PC-9 (cell line): Measurements from ENCODE around the gene PPM1K. TPM values are rescaled to one million over a fixed set of nuclear protein-coding genes. Genes with fewer than 3 reads are reported as not detected.
"Not testable (repeated sequence)": the region's sequence is repeated elsewhere in the genome, so short reads cannot be mapped to it uniquely, and the experiment has no call there.

Experiments
- BruUV-seq: library from RNA; stranded (reverse); fragments of 400-500 nt; replicated peaks from 2 replicates; lab custom pipeline; 2021; lab: Mats Ljungman, UMichigan
- CTCF ChIA-PET: fragments of 300-600 bp; sonication (Branson Sonifier 250); formaldehyde crosslinking; loops from one replicate; lab custom pipeline; 2022; ENCODE audit warnings: antibody characterized with exemption; lab: Charles Lee
- POLR2A ChIA-PET: fragments of 300-600 bp; sonication (Branson Sonifier 250); formaldehyde crosslinking; loops from one replicate; lab custom pipeline; 2022; ENCODE audit warnings: antibody characterized with exemption; ENCODE audit not compliant: unreplicated experiment; lab: Charles Lee
- DNase-seq, 2 experiments: peaks; one replicate each; pipeline versions ENCODE4 v3.0.0 to v3.0.0-alpha.2; 2015 to 2022; ENCODE audit warnings: mixed read lengths in 1 of 2
- H2AFZ ChIP-seq: fragments of 200-600 bp; sonication (generic); 2 replicates; pipeline ENCODE4 v1.8.1; 2017; ENCODE audit warnings: antibody characterized with exemption
- H3F3A ChIP-seq: fragments of 200-600 bp; sonication (generic); 2 replicates; pipeline ENCODE4 v1.8.1; 2017; ENCODE audit warnings: antibody characterized with exemption, mild to moderate bottlenecking, low read depth; ENCODE audit not compliant: insufficient read depth
- H3K27ac ChIP-seq: fragments of 200-600 bp; sonication (generic); 2 replicates; pipeline ENCODE4 v1.6.1; 2016; ENCODE audit warnings: mixed run types
- H3K27me3 ChIP-seq: fragments of 200-600 bp; sonication (generic); 2 replicates; pipeline ENCODE4 v1.6.1; 2016; ENCODE audit warnings: low read depth, mixed run types; ENCODE audit not compliant: insufficient read depth
- H3K36me3 ChIP-seq: fragments of 200-600 bp; sonication (generic); 2 replicates; pipeline ENCODE4 v1.6.1; 2016; ENCODE audit warnings: low read depth, mixed run types
- H3K4me1 ChIP-seq: fragments of 200-600 bp; sonication (generic); replicated peaks from 2 replicates; pipeline ENCODE4 v1.6.1; 2016; ENCODE audit warnings: mixed run types; ENCODE audit not compliant: insufficient read depth
- H3K4me2 ChIP-seq: fragments of 200-600 bp; sonication (generic); 2 replicates; pipeline ENCODE4 v1.6.1; 2017; ENCODE audit warnings: mixed run types
- H3K4me3 ChIP-seq: fragments of 200-600 bp; sonication (generic); 2 replicates; pipeline ENCODE4 v1.6.1; 2016; ENCODE audit warnings: mixed run types
- H3K79me2 ChIP-seq: fragments of 200-600 bp; sonication (generic); 2 replicates; pipeline ENCODE4 v1.6.1; 2017; ENCODE audit warnings: low read depth, mixed run types
- H3K9me2 ChIP-seq: fragments of 200-600 bp; sonication (generic); 2 replicates; pipeline ENCODE4 v1.8.1; 2017; ENCODE audit warnings: mild to moderate bottlenecking; ENCODE audit not compliant: insufficient read depth
- H3K9me3 ChIP-seq: fragments of 200-600 bp; sonication (generic); 2 replicates; pipeline ENCODE4 v1.8.1; 2016; ENCODE audit warnings: low read depth; ENCODE audit not compliant: insufficient read depth
- H4K20me1 ChIP-seq: fragments of 200-600 bp; sonication (generic); 2 replicates; pipeline ENCODE4 v1.8.1; 2017; ENCODE audit not compliant: insufficient read depth
- EZH2 ChIP-seq: fragments of 200-600 bp; sonication (generic); IDR thresholded peaks from 2 replicates; pipeline ENCODE4 v1.8.0; 2017; ENCODE audit warnings: antibody characterized with exemption, low read depth
- intact Hi-C: fragments of 100-400 bp; cut with micrococcal nuclease; formaldehyde crosslinking; loops from one replicate; pipeline ENCODE4 v1.10.0; 2022; ENCODE audit not compliant: unreplicated experiment
- total RNA-seq: library from RNA; stranded (reverse); gene quantifications from 2 replicates; pipeline ENCODE4 v1.2.3, GENCODE V29; 2021
- TF ChIP-seq, protein P1 (sequence below): fragments of 200-600 bp; sonication (generic); conservative IDR thresholded peaks from 2 replicates; pipeline ENCODE4 v1.6.1; 2017; ENCODE audit warnings: mixed run types, antibody characterized with exemption, mild to moderate bottlenecking, moderate library complexity

The PPM1K gene
- total RNA-seq, 1 experiment from 2014 or later = 5.7 TPM

GRCh38 chr4:88315460-88316017 lies 31.2 kb upstream of the PPM1K start:
- BruUV-seq = no TSS peak
- H3K79me2 ChIP-seq = no peaks in the 10 kb centered on the region
- no peak overlapping the region for H3K4me2 ChIP-seq
- no peak overlapping the region for H3K27ac ChIP-seq
- H3K36me3 ChIP-seq = no peaks in the 10 kb centered on the region
- H3K9me3 ChIP-seq = no peaks in the 10 kb centered on the region
- no peak for DNase-seq
- H3K9me2 ChIP-seq = no peaks in the 10 kb centered on the region
- CTCF ChIA-PET = no interaction called here
- intact Hi-C loops = no loop called here
- peaks cover 34% of the 10 kb centered on the region for H3K4me1 ChIP-seq
- peaks cover 23% of the 10 kb centered on the region for H3F3A ChIP-seq
- POLR2A ChIA-PET = no interaction called here
- H4K20me1 ChIP-seq = no peaks in the 10 kb centered on the region
- no peaks in the 10 kb centered on the region for H3K27me3 ChIP-seq
- TF ChIP-seq EZH2 = no peak
- TF ChIP-seq, protein P1, sequence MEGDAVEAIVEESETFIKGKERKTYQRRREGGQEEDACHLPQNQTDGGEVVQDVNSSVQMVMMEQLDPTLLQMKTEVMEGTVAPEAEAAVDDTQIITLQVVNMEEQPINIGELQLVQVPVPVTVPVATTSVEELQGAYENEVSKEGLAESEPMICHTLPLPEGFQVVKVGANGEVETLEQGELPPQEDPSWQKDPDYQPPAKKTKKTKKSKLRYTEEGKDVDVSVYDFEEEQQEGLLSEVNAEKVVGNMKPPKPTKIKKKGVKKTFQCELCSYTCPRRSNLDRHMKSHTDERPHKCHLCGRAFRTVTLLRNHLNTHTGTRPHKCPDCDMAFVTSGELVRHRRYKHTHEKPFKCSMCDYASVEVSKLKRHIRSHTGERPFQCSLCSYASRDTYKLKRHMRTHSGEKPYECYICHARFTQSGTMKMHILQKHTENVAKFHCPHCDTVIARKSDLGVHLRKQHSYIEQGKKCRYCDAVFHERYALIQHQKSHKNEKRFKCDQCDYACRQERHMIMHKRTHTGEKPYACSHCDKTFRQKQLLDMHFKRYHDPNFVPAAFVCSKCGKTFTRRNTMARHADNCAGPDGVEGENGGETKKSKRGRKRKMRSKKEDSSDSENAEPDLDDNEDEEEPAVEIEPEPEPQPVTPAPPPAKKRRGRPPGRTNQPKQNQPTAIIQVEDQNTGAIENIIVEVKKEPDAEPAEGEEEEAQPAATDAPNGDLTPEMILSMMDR = no peak
- H2AFZ ChIP-seq = no peak overlapping the region
- no peak overlapping the region for H3K4me3 ChIP-seq

- POLR2A ChIA-PET, H2AFZ ChIP-seq, H3K79me2 ChIP-seq, intact Hi-C loops, H3K36me3 ChIP-seq, DNase-seq, H3K4me3 ChIP-seq, H4K20me1 ChIP-seq, H3K9me2 ChIP-seq, H3K4me2 ChIP-seq, H3K27ac ChIP-seq, H3K9me3 ChIP-seq, CTCF ChIA-PET, BruUV-seq, H3F3A ChIP-seq, H3K27me3 ChIP-seq: not testable (repeated sequence)
- peaks cover 10% of the 10 kb centered on the region for H3K4me1 ChIP-seq
These were observed 28.8 kb upstream of the PPM1K start for GRCh38 chr4:88313088-88313624.

DNA sequence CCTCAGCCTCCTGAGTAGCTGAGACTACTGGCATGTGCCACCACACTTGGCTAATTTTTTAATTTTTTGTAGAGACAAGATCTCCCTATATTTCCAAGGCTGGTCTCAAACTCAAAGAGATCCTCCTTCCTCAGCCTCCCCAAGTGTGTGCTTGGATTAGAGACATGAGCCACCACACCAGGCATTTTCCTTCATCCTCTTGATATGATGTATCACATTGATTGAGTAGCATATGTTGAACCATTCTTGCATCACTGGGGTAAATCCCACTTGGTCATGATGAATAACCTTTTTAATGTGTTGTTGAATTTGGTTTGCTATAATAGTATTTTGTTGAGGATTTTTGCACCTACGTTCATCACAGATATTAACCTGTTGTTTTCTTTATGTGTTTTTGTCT lies 24.2 kb upstream of the PPM1K start:
- H3K9me3 ChIP-seq = no peaks in the 10 kb centered on the region
- H3K36me3 ChIP-seq = no peaks in the 10 kb centered on the region
- POLR2A ChIA-PET = no interaction called here
- CTCF ChIA-PET = no interaction called here
- H3K4me3 ChIP-seq = no peak overlapping the region
- no peak overlapping the region for H2AFZ ChIP-seq
- H4K20me1 ChIP-seq = no peaks in the 10 kb centered on the region
- H3F3A ChIP-seq = no peaks in the 10 kb centered on the region
- no peak overlapping the region for H3K4me2 ChIP-seq
- H3K79me2 ChIP-seq = no peaks in the 10 kb centered on the region
- H3K4me1 ChIP-seq = no peaks in the 10 kb centered on the region
- H3K27me3 ChIP-seq = no peaks in the 10 kb centered on the region
- H3K9me2 ChIP-seq = no peaks in the 10 kb centered on the region
- intact Hi-C loops = no loop called here
- TF ChIP-seq EZH2 = no peak
- TF ChIP-seq, protein P1 = no peak
- BruUV-seq = no TSS peak
- DNase-seq = no peak
- H3K27ac ChIP-seq = no peak overlapping the region
